H9 (cell line): ENCODE data around the gene ISX. TPM values are rescaled to one million over a fixed set of nuclear protein-coding genes. Genes with fewer than 3 reads are reported as not detected.

ENCODE experiments used
- DNase-seq: peaks from one replicate; pipeline ENCODE4 v3.0.0-alpha.2; 2017
- H2AFZ ChIP-seq: one replicate; pipeline ENCODE4 v1.6.1; 2013; ENCODE audit warnings: mild to moderate bottlenecking, low read length, control low read depth, moderate library complexity
- H2AK5ac ChIP-seq: 2 replicates; pipeline ENCODE4 v1.6.1; 2013; ENCODE audit warnings: low read length, control low read depth, mixed read lengths; ENCODE audit not compliant: insufficient read length
- H2BK120ac ChIP-seq: one replicate; pipeline ENCODE4 v1.6.1; 2013; ENCODE audit warnings: low read depth, mild to moderate bottlenecking, low read length, control low read depth, inconsistent platforms; ENCODE audit not compliant: poor library complexity, severe bottlenecking
- H2BK12ac ChIP-seq: 2 replicates; pipeline ENCODE4 v1.6.1; 2013; ENCODE audit warnings: low read length, control low read depth, mixed read lengths, low read depth; ENCODE audit not compliant: insufficient read length
- H2BK15ac ChIP-seq: 2 replicates; pipeline ENCODE4 v1.6.1; 2013; ENCODE audit warnings: low read depth, low read length, control low read depth
- H2BK20ac ChIP-seq: one replicate; pipeline ENCODE4 v1.6.1; 2013; ENCODE audit warnings: low read depth, mild to moderate bottlenecking, low read length, control low read depth, inconsistent platforms; ENCODE audit not compliant: poor library complexity, severe bottlenecking
- H2BK5ac ChIP-seq: 2 replicates; pipeline ENCODE4 v1.6.1; 2013; ENCODE audit warnings: low read length, control low read depth, mixed read lengths; ENCODE audit not compliant: insufficient read length
- H3K14ac ChIP-seq: 2 replicates; pipeline ENCODE4 v1.6.1; 2013; ENCODE audit warnings: low read length, control low read depth; ENCODE audit not compliant: insufficient read depth
- H3K18ac ChIP-seq: 2 replicates; pipeline ENCODE4 v1.6.1; 2013; ENCODE audit warnings: low read depth, mild to moderate bottlenecking, mixed read lengths, low read length, control low read depth; ENCODE audit not compliant: insufficient read length
- H3K23ac ChIP-seq: 2 replicates; pipeline ENCODE4 v1.6.1; 2013; ENCODE audit warnings: low read length, control low read depth, mixed read lengths, low read depth; ENCODE audit not compliant: insufficient read length
- H3K23me2 ChIP-seq: 2 replicates; pipeline ENCODE4 v1.6.1; 2013; ENCODE audit warnings: low read depth, mild to moderate bottlenecking, mixed read lengths, low read length, control low read depth; ENCODE audit not compliant: insufficient read length, poor library complexity, severe bottlenecking
- H3K27ac ChIP-seq: 2 replicates; pipeline ENCODE4 v1.5.1; 2013; ENCODE audit warnings: low read length, control low read depth, mixed read lengths, low read depth; ENCODE audit not compliant: insufficient read length
- H3K27me3 ChIP-seq: 2 replicates; pipeline ENCODE4 v1.6.1; 2013; ENCODE audit warnings: low read length, control low read depth, inconsistent platforms; ENCODE audit not compliant: insufficient read depth
- H3K4ac ChIP-seq: 2 replicates; pipeline ENCODE4 v1.6.1; 2013; ENCODE audit warnings: low read depth, mild to moderate bottlenecking, control low read depth, inconsistent platforms, low read length, moderate library complexity
- H3K4me1 ChIP-seq: 2 replicates; pipeline ENCODE4 v1.6.1; 2013; ENCODE audit warnings: low read length, control low read depth, inconsistent platforms; ENCODE audit not compliant: insufficient read depth
- H3K4me2 ChIP-seq: 2 replicates; pipeline ENCODE4 v1.6.1; 2013; ENCODE audit warnings: low read length, control low read depth, mixed read lengths; ENCODE audit not compliant: insufficient read length, insufficient read depth
- H3K56ac ChIP-seq: 2 replicates; pipeline ENCODE4 v1.6.1; 2013; ENCODE audit warnings: low read depth, mild to moderate bottlenecking, mixed read lengths, low read length, control low read depth; ENCODE audit not compliant: insufficient read length
- H3K79me1 ChIP-seq: 2 replicates; pipeline ENCODE4 v1.6.1; 2013; ENCODE audit warnings: low read depth, mild to moderate bottlenecking, moderate library complexity, low read length, control low read depth, inconsistent platforms; ENCODE audit not compliant: insufficient read depth, poor library complexity, severe bottlenecking
- H3K79me2 ChIP-seq: 2 replicates; pipeline ENCODE4 v1.6.1; 2013; ENCODE audit warnings: low read length, control low read depth, inconsistent platforms; ENCODE audit not compliant: insufficient read depth
- H3K9ac ChIP-seq: 2 replicates; pipeline ENCODE4 v1.6.1; 2013; ENCODE audit warnings: low read length, control low read depth, mixed read lengths; ENCODE audit not compliant: insufficient read length; ENCODE audit errors: extremely low read depth
- H3K9me3 ChIP-seq: one replicate; pipeline ENCODE4 v1.6.1; 2013; ENCODE audit warnings: low read depth, low read length, inconsistent platforms; ENCODE audit not compliant: control insufficient read depth
- H3T11ph ChIP-seq: one replicate; pipeline ENCODE4 v1.6.1; 2013; ENCODE audit warnings: mild to moderate bottlenecking, low read length, control low read depth, inconsistent platforms
- H4K20me1 ChIP-seq: one replicate; pipeline ENCODE4 v1.6.1; 2013; ENCODE audit not compliant: control insufficient read depth, insufficient read length, insufficient read depth
- H4K5ac ChIP-seq: 2 replicates; pipeline ENCODE4 v1.6.1; 2013; ENCODE audit warnings: low read depth, mild to moderate bottlenecking, mixed read lengths, low read length, control low read depth; ENCODE audit not compliant: insufficient read length
- H4K8ac ChIP-seq: replicated peaks from 2 replicates; pipeline ENCODE4 v1.6.1; 2013; ENCODE audit warnings: low read length, control low read depth, mixed read lengths, low read depth; ENCODE audit not compliant: insufficient read length
- H4K91ac ChIP-seq: 2 replicates; pipeline ENCODE4 v1.6.1; 2013; ENCODE audit warnings: low read depth, mild to moderate bottlenecking, moderate library complexity, mixed read lengths, low read length, control low read depth; ENCODE audit not compliant: insufficient read length
- H3K27ac Mint-ChIP-seq, 3 experiments: 2 replicates in 2 of 3; 3 replicates in 1 of 3; pipeline ENCODE4 v1.8.0; 2020 to 2021; ENCODE audit warnings: mixed read lengths in 3 of 3, mild to moderate bottlenecking in 1 of 3, moderate library complexity in 1 of 3
- H3K27me3 Mint-ChIP-seq: 2 replicates; pipeline ENCODE4 v1.8.0; 2021; ENCODE audit warnings: low read depth, mild to moderate bottlenecking, moderate library complexity, mixed read lengths
- H3K36me3 Mint-ChIP-seq, 3 experiments: 2 replicates in 2 of 3; 3 replicates in 1 of 3; pipeline ENCODE4 v1.8.0; 2020 to 2021; ENCODE audit warnings: low read depth in 3 of 3, mixed read lengths in 3 of 3; ENCODE audit not compliant: insufficient read depth in 1 of 3
- H3K4me1 Mint-ChIP-seq, 2 experiments: 2 replicates each; pipeline ENCODE4 v1.8.0; 2020; ENCODE audit warnings: mixed read lengths in 2 of 2
- H3K4me3 Mint-ChIP-seq, 2 experiments: 2 replicates in 1 of 2; 3 replicates in 1 of 2; pipeline ENCODE4 v1.8.0; 2020 to 2021; ENCODE audit warnings: mild to moderate bottlenecking in 2 of 2, mixed read lengths in 2 of 2, moderate library complexity in 1 of 2
- H3K9me3 Mint-ChIP-seq, 2 experiments: 2 replicates in 1 of 2; 3 replicates in 1 of 2; pipeline ENCODE4 v1.8.0; 2020; ENCODE audit warnings: mild to moderate bottlenecking in 2 of 2, mixed read lengths in 2 of 2, moderate library complexity in 1 of 2
- WGBS: extraction: QIAGEN DNeasy Blood & Tissue Kit; methylation state at CpG from one replicate; pipeline ENCODE4 v1.1.7; 2013; ENCODE audit warnings: missing lambda C conversion rate, low lambda C conversion rate, mixed read lengths; ENCODE audit not compliant: insufficient read length; ENCODE audit errors: extremely low coverage; 5-methylcytosine and 5-hydroxymethylcytosine counted together
- total RNA-seq: library from RNA; stranded (reverse); gene quantifications from 2 replicates; pipeline ENCODE4 v1.2.1, GENCODE V29; 2021
- TF ChIP-seq, protein P1 (sequence below): fragments of 200-600 bp; sonication (generic); conservative IDR thresholded peaks from 3 replicates; pipeline ENCODE4 v1.8.0; 2021; ENCODE audit warnings: antibody characterized with exemption, mild to moderate bottlenecking

ISX gene
- total RNA-seq, 1 experiment from 2014 or later, result not detected

DNA sequence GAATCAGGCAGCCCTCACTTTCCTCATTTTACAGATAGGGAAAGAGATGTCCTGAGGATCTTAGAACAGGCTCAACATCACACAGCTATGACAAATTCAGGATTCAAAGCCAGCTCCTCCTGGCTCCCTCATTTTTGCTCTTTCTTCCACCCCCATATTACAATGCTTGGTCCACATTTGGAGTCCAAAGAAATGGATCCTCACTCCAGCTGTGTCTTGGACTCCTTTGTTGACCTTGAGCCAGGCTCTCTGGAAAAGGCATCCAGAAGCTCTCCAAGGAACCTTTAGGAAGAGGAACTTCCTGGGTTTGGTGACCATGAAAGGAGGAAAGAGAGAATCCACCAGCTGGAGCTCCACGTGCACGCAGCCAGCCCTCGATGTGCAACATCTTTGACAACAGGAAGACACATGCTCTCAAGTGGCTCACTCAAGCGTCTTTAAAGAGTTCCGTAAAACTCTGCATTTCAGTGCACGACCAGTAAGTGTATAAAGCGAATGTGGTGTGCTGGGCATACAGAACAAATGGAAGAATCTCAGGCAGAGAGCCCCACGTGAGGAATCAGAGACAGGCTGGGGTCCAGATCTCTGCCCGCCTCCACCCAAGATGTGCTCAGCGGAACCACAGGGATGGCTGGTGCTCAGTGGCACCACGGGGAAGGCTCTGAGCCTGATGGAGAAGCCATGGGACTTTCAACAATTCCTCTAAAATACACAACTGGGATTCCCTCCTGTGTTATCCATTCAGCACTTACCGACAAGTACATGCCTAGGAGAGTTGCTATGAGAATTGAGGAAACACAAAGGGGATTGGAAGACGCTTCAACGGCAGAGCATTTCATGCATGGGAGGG, 48.4 kb downstream of the ISX start:
- no peak overlapping the region for H3K4me2 ChIP-seq
- H3K4me1 Mint-ChIP-seq, result peaks cover 4% of the 10 kb centered on the region in 2 experiments; a peak in 2 of 4 replicates
- no peak overlapping the region for H3K27ac ChIP-seq
- H2BK120ac ChIP-seq, result no peak overlapping the region
- no peak overlapping the region; the same call in 1 of the 2 replicates for H3K14ac ChIP-seq
- no peak overlapping the region for H2BK5ac ChIP-seq
- no CpG with 5 or more reads among the region's 14 CpGs for WGBS
- H3K23me2 ChIP-seq, result no peaks in the 10 kb centered on the region
- no peak overlapping the region for H2BK12ac ChIP-seq
- no peak overlapping the region for H4K91ac ChIP-seq
- H3K4ac ChIP-seq, result no peak overlapping the region
- H4K20me1 ChIP-seq, result no peaks in the 10 kb centered on the region
- H3K9me3 ChIP-seq, result no peaks in the 10 kb centered on the region
- no peak overlapping the region for H3K56ac ChIP-seq
- H4K8ac ChIP-seq, result no peak overlapping the region
- H3K9ac ChIP-seq, result no peak overlapping the region
- H3K9me3 Mint-ChIP-seq, result no peaks in the 10 kb centered on the region
- H2AFZ ChIP-seq, result no peak overlapping the region
- H3K36me3 Mint-ChIP-seq, result no peaks in the 10 kb centered on the region
- H3K23ac ChIP-seq, result no peak overlapping the region
- no peak overlapping the region for H2BK20ac ChIP-seq
- no peak overlapping the region for H3K27ac Mint-ChIP-seq
- H3K79me1 ChIP-seq, result no peaks in the 10 kb centered on the region
- DNase-seq, result no peak
- H4K5ac ChIP-seq, result no peak overlapping the region
- no peak overlapping the region for H3T11ph ChIP-seq
- no peaks in the 10 kb centered on the region for H3K4me1 ChIP-seq
- no peak overlapping the region for H3K4me3 Mint-ChIP-seq
- H3K27me3 Mint-ChIP-seq, result peaks cover 23% of the 10 kb centered on the region
- TF ChIP-seq, protein P1, sequence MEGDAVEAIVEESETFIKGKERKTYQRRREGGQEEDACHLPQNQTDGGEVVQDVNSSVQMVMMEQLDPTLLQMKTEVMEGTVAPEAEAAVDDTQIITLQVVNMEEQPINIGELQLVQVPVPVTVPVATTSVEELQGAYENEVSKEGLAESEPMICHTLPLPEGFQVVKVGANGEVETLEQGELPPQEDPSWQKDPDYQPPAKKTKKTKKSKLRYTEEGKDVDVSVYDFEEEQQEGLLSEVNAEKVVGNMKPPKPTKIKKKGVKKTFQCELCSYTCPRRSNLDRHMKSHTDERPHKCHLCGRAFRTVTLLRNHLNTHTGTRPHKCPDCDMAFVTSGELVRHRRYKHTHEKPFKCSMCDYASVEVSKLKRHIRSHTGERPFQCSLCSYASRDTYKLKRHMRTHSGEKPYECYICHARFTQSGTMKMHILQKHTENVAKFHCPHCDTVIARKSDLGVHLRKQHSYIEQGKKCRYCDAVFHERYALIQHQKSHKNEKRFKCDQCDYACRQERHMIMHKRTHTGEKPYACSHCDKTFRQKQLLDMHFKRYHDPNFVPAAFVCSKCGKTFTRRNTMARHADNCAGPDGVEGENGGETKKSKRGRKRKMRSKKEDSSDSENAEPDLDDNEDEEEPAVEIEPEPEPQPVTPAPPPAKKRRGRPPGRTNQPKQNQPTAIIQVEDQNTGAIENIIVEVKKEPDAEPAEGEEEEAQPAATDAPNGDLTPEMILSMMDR, result no peak
- H3K18ac ChIP-seq, result no peak overlapping the region
- H2BK15ac ChIP-seq, result no peak overlapping the region
- no peaks in the 10 kb centered on the region for H3K79me2 ChIP-seq
- H2AK5ac ChIP-seq, result no peak overlapping the region
- H3K27me3 ChIP-seq, result no peaks in the 10 kb centered on the region
